Neuronal stem cell (in vitro differentiated cells): ENCODE measurements around the gene DNM3.

Experiments used
- DNase-seq: peaks from one replicate; pipeline ENCODE4 v3.0.0-alpha.2; 2013; ENCODE audit warnings: low spot score
- H2AFZ ChIP-seq: one replicate; pipeline ENCODE4 v1.6.1; 2013; ENCODE audit warnings: mild to moderate bottlenecking, low read length, inconsistent platforms
- H2AK5ac ChIP-seq: 2 replicates; pipeline ENCODE4 v1.6.1; 2013; ENCODE audit warnings: low read depth, mild to moderate bottlenecking, inconsistent platforms, low read length, moderate library complexity, mixed read lengths
- H2BK120ac ChIP-seq: 2 replicates; pipeline ENCODE4 v1.6.1; 2013; ENCODE audit warnings: low read depth, mild to moderate bottlenecking, inconsistent platforms, low read length, moderate library complexity, mixed read lengths
- H2BK12ac ChIP-seq: one replicate; pipeline ENCODE4 v1.6.1; 2013; ENCODE audit warnings: low read length, inconsistent platforms
- H2BK15ac ChIP-seq: 2 replicates; pipeline ENCODE4 v1.6.1; 2013; ENCODE audit warnings: mild to moderate bottlenecking, low read length, inconsistent platforms, mixed read lengths
- H2BK5ac ChIP-seq: one replicate; pipeline ENCODE4 v1.6.1; 2013; ENCODE audit warnings: inconsistent platforms, mild to moderate bottlenecking, low read length, moderate library complexity
- H3K14ac ChIP-seq: one replicate; pipeline ENCODE4 v1.6.1; 2013; ENCODE audit warnings: low read length, inconsistent platforms
- H3K18ac ChIP-seq: 2 replicates; pipeline ENCODE4 v1.6.1; 2013; ENCODE audit warnings: low read length, inconsistent platforms
- H3K23ac ChIP-seq: 2 replicates; pipeline ENCODE4 v1.6.1; 2013; ENCODE audit warnings: low read depth, mild to moderate bottlenecking, mixed read lengths, low read length, inconsistent platforms; ENCODE audit not compliant: poor library complexity
- H3K27ac ChIP-seq: replicated peaks from 3 replicates; pipeline ENCODE4 v1.5.1; 2013; ENCODE audit warnings: low read length, inconsistent platforms
- H3K27me3 ChIP-seq, 3 experiments: 2 replicates each; pipeline ENCODE4 v1.6.1; 2013; ENCODE audit warnings: low read length in 3 of 3, mild to moderate bottlenecking in 2 of 3, inconsistent platforms in 1 of 3, low read depth in 1 of 3, mixed read lengths in 1 of 3, moderate library complexity in 1 of 3; ENCODE audit not compliant: control insufficient read depth in 3 of 3, insufficient read depth in 3 of 3
- H3K36me3 ChIP-seq, 2 donors: replicated peaks in 1 of 2; 2 replicates each; pipeline ENCODE4 v1.6.1; 2013; ENCODE audit warnings: low read length in 2 of 2; ENCODE audit not compliant: control insufficient read depth in 2 of 2, insufficient read depth in 2 of 2
- H3K4ac ChIP-seq: 2 replicates; pipeline ENCODE4 v1.6.1; 2013; ENCODE audit warnings: inconsistent platforms, mild to moderate bottlenecking, low read length, moderate library complexity
- H3K4me1 ChIP-seq, 2 donors: 1 replicate in 1 of 2; 2 replicates in 1 of 2; pipeline ENCODE4 v1.6.1; 2013; ENCODE audit warnings: low read length in 2 of 2, low read depth in 1 of 2; ENCODE audit not compliant: control insufficient read depth in 2 of 2, insufficient read depth in 1 of 2
- H3K4me2 ChIP-seq: one replicate; pipeline ENCODE4 v1.6.1; 2013; ENCODE audit warnings: mild to moderate bottlenecking, low read length, inconsistent platforms; ENCODE audit not compliant: insufficient read depth, poor library complexity, severe bottlenecking
- H3K4me3 ChIP-seq, 2 donors: 2 replicates each; pipeline ENCODE4 v1.5.1; 2013; ENCODE audit warnings: low read length in 2 of 2, mild to moderate bottlenecking in 2 of 2, inconsistent platforms in 1 of 2, moderate library complexity in 1 of 2
- H3K79me1 ChIP-seq: one replicate; pipeline ENCODE4 v1.6.1; 2013; ENCODE audit warnings: low read depth, mild to moderate bottlenecking, inconsistent platforms, low read length, moderate library complexity
- H3K9ac ChIP-seq: one replicate; pipeline ENCODE4 v1.6.1; 2013; ENCODE audit warnings: mild to moderate bottlenecking, low read depth, low read length, inconsistent platforms; ENCODE audit not compliant: poor library complexity
- H3K9me3 ChIP-seq, 2 donors: replicated peaks in 1 of 2; 2 replicates each; pipeline versions ENCODE3 to v1.6.1; 2013; ENCODE audit warnings: low read length in 2 of 2, mild to moderate bottlenecking in 2 of 2, inconsistent platforms in 1 of 2, low read depth in 1 of 2, mixed read lengths in 1 of 2, moderate library complexity in 1 of 2; ENCODE audit not compliant: control insufficient read depth in 2 of 2, insufficient read depth in 1 of 2
- H4K8ac ChIP-seq: one replicate; pipeline ENCODE4 v1.6.1; 2013; ENCODE audit warnings: low read depth, mild to moderate bottlenecking, inconsistent platforms, low read length, moderate library complexity
- H4K91ac ChIP-seq: one replicate; pipeline ENCODE4 v1.6.1; 2013; ENCODE audit warnings: low read length, low read depth, mild to moderate bottlenecking, inconsistent platforms; ENCODE audit not compliant: poor library complexity
- WGBS, 2 donors: extraction: QIAGEN DNeasy Blood & Tissue Kit; methylation state at CpG; one replicate each; pipeline ENCODE4 v1.1.7; 2013; ENCODE audit warnings: missing lambda C conversion rate in 2 of 2, mixed read lengths in 1 of 2; ENCODE audit not compliant: insufficient read length in 2 of 2, insufficient replicate concordance in 1 of 2; ENCODE audit errors: extremely low coverage in 2 of 2; 5-methylcytosine and 5-hydroxymethylcytosine counted together

DNM3 gene

GRCh38 chr1:171828794-171829193 is 12.5 kb upstream of the DNM3 start:
- H3K9ac ChIP-seq: no peak overlapping the region
- no CpG with 5 or more reads among the region's 11 CpGs for WGBS, 2 donors

GRCh38 chr1:171833091-171833825 is 8.0 kb upstream of the DNM3 start:
- Histone ChIP-seq H2AK5ac (no peak overlapping the region), H4K8ac (no peak overlapping the region), H2AFZ (no peak overlapping the region), H3K27ac (no peak overlapping the region), H2BK15ac (no peak overlapping the region), H3K4me3 (no peak overlapping the region), H3K18ac (no peak overlapping the region), H2BK120ac (no peak overlapping the region), H3K4me1 (no peaks in the 10 kb centered on the region), H2BK12ac (no peak overlapping the region), H3K14ac (no peak overlapping the region), H3K79me1 (no peaks in the 10 kb centered on the region), H3K4me2 (no peak overlapping the region), H3K36me3 (no peaks in the 10 kb centered on the region), H3K9me3 (no peaks in the 10 kb centered on the region), H3K23ac (no peak overlapping the region), H3K4ac (no peak overlapping the region), H3K27me3 (no peaks in the 10 kb centered on the region), H2BK5ac (no peak overlapping the region), H3K9ac (no peak overlapping the region), H4K91ac (no peak overlapping the region)
- DNase-seq: no peak
- no CpG with 5 or more reads among the region's 4 CpGs for WGBS, 2 donors

More at GRCh38 chr1:171828794-171829193, 12.5 kb upstream of the DNM3 start:
- Histone ChIP-seq H2BK5ac (no peak overlapping the region), H3K4ac (no peak overlapping the region), H3K4me2 (no peak overlapping the region), H3K36me3 (no peaks in the 10 kb centered on the region), H2BK15ac (no peak overlapping the region), H3K14ac (no peak overlapping the region), H2BK120ac (no peak overlapping the region), H4K8ac (no peak overlapping the region), H3K79me1 (no peaks in the 10 kb centered on the region), H2AFZ (no peak overlapping the region), H3K9me3 (peaks cover 0 to 8% of the 10 kb centered on the region in 2 donors), H3K4me3 (no peak overlapping the region), H3K27ac (no peak overlapping the region), H3K27me3 (no peaks in the 10 kb centered on the region), H3K4me1 (no peaks in the 10 kb centered on the region), H4K91ac (no peak overlapping the region), H3K18ac (no peak overlapping the region), H3K23ac (no peak overlapping the region), H2AK5ac (no peak overlapping the region), H2BK12ac (no peak overlapping the region)
- DNase-seq: no peak

GRCh38 chr1:171834821-171835220 is 6.5 kb upstream of the DNM3 start:
- peaks cover 0 to 3% of the 10 kb centered on the region in 2 donors for H3K9me3 ChIP-seq
- H3K9ac ChIP-seq: no peak overlapping the region
- H3K4me2 ChIP-seq: no peak overlapping the region
- H3K4me3 ChIP-seq: no peak overlapping the region
- no peak overlapping the region for H3K27ac ChIP-seq
- no peaks in the 10 kb centered on the region for H3K79me1 ChIP-seq
- no peak overlapping the region for H2BK15ac ChIP-seq
- H2BK5ac ChIP-seq: no peak overlapping the region
- H2BK120ac ChIP-seq: no peak overlapping the region
- H3K23ac ChIP-seq: no peak overlapping the region
- no peaks in the 10 kb centered on the region for H3K4me1 ChIP-seq
- H2AFZ ChIP-seq: no peak overlapping the region
- no peak overlapping the region for H3K18ac ChIP-seq
- no peaks in the 10 kb centered on the region for H3K36me3 ChIP-seq
- peaks cover 0 to 8% (median 0%) of the 10 kb centered on the region in 3 experiments for H3K27me3 ChIP-seq
- no peak overlapping the region for H3K4ac ChIP-seq
- DNase-seq: no peak
- no peak overlapping the region for H4K91ac ChIP-seq
- no peak overlapping the region for H4K8ac ChIP-seq
- no CpG with 5 or more reads among the region's 2 CpGs for WGBS, 2 donors
- H2BK12ac ChIP-seq: no peak overlapping the region
- no peak overlapping the region for H2AK5ac ChIP-seq
- H3K14ac ChIP-seq: no peak overlapping the region

DNA sequence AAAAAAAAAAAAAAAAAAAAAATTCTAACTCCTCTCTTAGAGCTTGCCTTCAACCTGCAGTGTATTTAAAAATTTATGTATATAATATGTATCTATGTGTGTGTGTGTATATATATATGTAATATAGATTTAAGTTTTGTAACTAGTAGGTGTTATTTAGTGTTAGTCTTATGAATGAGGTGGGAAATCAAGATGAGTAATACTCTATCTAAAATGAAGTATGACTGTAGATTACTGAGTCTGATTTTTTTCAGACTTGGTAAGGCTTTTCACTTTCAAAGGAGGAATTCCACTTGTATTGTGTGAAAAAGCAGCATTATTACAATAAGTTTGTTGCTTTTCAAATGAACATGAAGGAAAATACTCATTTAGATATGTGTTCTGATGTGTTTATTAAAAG is 5.4 kb upstream of the DNM3 start:
- Histone ChIP-seq H3K9ac (no peak overlapping the region), H3K9me3 (peaks cover 0 to 3% of the 10 kb centered on the region in 2 donors), H3K23ac (no peak overlapping the region), H3K4me3 (no peak overlapping the region), H2BK5ac (no peak overlapping the region), H2AFZ (no peak overlapping the region), H3K27me3 (peaks cover 0 to 18% (median 4%) of the 10 kb centered on the region in 3 experiments), H3K18ac (no peak overlapping the region), H2AK5ac (no peak overlapping the region), H3K36me3 (no peaks in the 10 kb centered on the region), H4K91ac (no peak overlapping the region), H2BK15ac (no peak overlapping the region), H2BK12ac (no peak overlapping the region), H3K4me1 (peaks cover 0 to 2% of the 10 kb centered on the region in 2 donors), H4K8ac (no peak overlapping the region), H2BK120ac (no peak overlapping the region), H3K4ac (no peak overlapping the region), H3K14ac (no peak overlapping the region), H3K4me2 (no peak overlapping the region), H3K27ac (no peak overlapping the region), H3K79me1 (no peaks in the 10 kb centered on the region)
- DNase-seq: no peak
